ENCODE data around the gene MED14. TPM values are rescaled to one million over a fixed set of nuclear protein-coding genes. Genes with fewer than 3 reads are reported as not detected.

Gene MED14
- total RNA-seq, 1 experiment from 2014 or later: 136 TPM

DNA sequence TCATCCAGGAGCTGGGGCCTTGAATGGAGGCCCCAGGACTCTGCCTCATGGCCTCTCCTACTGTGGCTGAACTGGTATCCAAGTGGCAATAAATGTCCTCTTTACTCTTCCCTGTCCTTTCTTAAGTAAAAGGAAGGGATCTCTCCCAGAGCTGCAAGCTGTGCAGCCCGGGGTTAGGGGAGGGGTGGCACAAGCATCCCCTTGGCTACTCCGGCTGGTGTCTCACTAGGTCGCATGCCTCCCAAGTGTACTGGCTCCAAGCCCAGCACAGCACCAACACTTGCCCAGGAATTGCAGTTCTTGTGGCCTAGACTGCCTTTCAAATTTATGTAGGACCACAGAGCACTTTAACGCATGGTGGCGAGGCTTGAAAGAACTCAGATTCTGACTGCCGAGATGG lies 44.7 kb upstream of the MED14 start:
- TF ChIP-seq, protein P1, sequence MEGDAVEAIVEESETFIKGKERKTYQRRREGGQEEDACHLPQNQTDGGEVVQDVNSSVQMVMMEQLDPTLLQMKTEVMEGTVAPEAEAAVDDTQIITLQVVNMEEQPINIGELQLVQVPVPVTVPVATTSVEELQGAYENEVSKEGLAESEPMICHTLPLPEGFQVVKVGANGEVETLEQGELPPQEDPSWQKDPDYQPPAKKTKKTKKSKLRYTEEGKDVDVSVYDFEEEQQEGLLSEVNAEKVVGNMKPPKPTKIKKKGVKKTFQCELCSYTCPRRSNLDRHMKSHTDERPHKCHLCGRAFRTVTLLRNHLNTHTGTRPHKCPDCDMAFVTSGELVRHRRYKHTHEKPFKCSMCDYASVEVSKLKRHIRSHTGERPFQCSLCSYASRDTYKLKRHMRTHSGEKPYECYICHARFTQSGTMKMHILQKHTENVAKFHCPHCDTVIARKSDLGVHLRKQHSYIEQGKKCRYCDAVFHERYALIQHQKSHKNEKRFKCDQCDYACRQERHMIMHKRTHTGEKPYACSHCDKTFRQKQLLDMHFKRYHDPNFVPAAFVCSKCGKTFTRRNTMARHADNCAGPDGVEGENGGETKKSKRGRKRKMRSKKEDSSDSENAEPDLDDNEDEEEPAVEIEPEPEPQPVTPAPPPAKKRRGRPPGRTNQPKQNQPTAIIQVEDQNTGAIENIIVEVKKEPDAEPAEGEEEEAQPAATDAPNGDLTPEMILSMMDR (conservative IDR thresholded peaks at IDR 0.05): no peak
- Histone ChIP-seq H3K79me1 (ENCODE audit: insufficient read depth, low read depth, low read length, poor library complexity, severe bottlenecking) (no peaks in the 10 kb centered on the region), H3K14ac (ENCODE audit: insufficient read depth, low read length) (no peak overlapping the region), H2BK12ac (ENCODE audit: insufficient read length, low read depth, low read length) (no peak overlapping the region), H4K91ac (ENCODE audit: insufficient read length, low read depth, low read length) (no peak overlapping the region), H3K9me3 (ENCODE audit: control insufficient read depth, low read depth, low read length) (no peaks in the 10 kb centered on the region), H2BK20ac (ENCODE audit: low read depth, low read length, poor library complexity, severe bottlenecking) (no peak overlapping the region), H2BK5ac (ENCODE audit: insufficient read length, low read length) (no peak overlapping the region), H2AK5ac (ENCODE audit: insufficient read length, low read length) (no peak overlapping the region), H2BK120ac (ENCODE audit: low read depth, low read length, poor library complexity, severe bottlenecking) (no peak overlapping the region), H3K27me3 (ENCODE audit: insufficient read depth, low read length) (no peaks in the 10 kb centered on the region), H3K23me2 (ENCODE audit: insufficient read length, low read depth, low read length, poor library complexity, severe bottlenecking) (no peaks in the 10 kb centered on the region), H3K18ac (ENCODE audit: insufficient read length, low read depth, low read length) (no peak overlapping the region), H3K79me2 (ENCODE audit: insufficient read depth, low read length) (no peaks in the 10 kb centered on the region), H4K8ac (replicated peaks; ENCODE audit: insufficient read length, low read depth, low read length) (no peak overlapping the region), H3K23ac (ENCODE audit: insufficient read length, low read depth, low read length) (no peak overlapping the region), H3K27ac (ENCODE audit: insufficient read length, low read depth, low read length) (no peak overlapping the region), H4K20me1 (ENCODE audit: control insufficient read depth, insufficient read depth, insufficient read length) (no peaks in the 10 kb centered on the region), H3K4ac (ENCODE audit: low read depth, low read length) (no peak overlapping the region), H3K9ac (ENCODE audit: extremely low read depth, insufficient read length, low read length) (no peak overlapping the region), H2BK15ac (ENCODE audit: low read depth, low read length) (no peak overlapping the region), H3K56ac (ENCODE audit: insufficient read length, low read depth, low read length) (no peak overlapping the region), H4K5ac (ENCODE audit: insufficient read length, low read depth, low read length) (no peak overlapping the region), H3K4me2 (ENCODE audit: insufficient read depth, insufficient read length, low read length) (no peak overlapping the region), H3T11ph (ENCODE audit: low read length) (no peak overlapping the region), H2AFZ (ENCODE audit: low read length) (no peak overlapping the region), H3K4me1 (ENCODE audit: insufficient read depth, low read length) (no peaks in the 10 kb centered on the region)
- Mint-ChIP-seq H3K27ac (no peak overlapping the region; a peak in 1 of 7 replicates), H3K9me3 (peaks cover 46 to 49% of the 10 kb centered on the region in 2 experiments), H3K4me3 (no peak overlapping the region), H3K36me3 (ENCODE audit: insufficient read depth in 1 of 3, low read depth in 3 of 3) (no peaks in the 10 kb centered on the region; a peak in 2 of 7 replicates), H3K4me1 (no peaks in the 10 kb centered on the region), H3K27me3 (ENCODE audit: low read depth) (no peaks in the 10 kb centered on the region)
- WGBS (ENCODE audit: extremely low coverage, insufficient read length, low lambda C conversion rate): no CpG with 5 or more reads among the region's 6 CpGs
- DNase-seq: no peak

Measured in H9 (cell line).